ENCODE data around the gene TOB1.

DNA sequence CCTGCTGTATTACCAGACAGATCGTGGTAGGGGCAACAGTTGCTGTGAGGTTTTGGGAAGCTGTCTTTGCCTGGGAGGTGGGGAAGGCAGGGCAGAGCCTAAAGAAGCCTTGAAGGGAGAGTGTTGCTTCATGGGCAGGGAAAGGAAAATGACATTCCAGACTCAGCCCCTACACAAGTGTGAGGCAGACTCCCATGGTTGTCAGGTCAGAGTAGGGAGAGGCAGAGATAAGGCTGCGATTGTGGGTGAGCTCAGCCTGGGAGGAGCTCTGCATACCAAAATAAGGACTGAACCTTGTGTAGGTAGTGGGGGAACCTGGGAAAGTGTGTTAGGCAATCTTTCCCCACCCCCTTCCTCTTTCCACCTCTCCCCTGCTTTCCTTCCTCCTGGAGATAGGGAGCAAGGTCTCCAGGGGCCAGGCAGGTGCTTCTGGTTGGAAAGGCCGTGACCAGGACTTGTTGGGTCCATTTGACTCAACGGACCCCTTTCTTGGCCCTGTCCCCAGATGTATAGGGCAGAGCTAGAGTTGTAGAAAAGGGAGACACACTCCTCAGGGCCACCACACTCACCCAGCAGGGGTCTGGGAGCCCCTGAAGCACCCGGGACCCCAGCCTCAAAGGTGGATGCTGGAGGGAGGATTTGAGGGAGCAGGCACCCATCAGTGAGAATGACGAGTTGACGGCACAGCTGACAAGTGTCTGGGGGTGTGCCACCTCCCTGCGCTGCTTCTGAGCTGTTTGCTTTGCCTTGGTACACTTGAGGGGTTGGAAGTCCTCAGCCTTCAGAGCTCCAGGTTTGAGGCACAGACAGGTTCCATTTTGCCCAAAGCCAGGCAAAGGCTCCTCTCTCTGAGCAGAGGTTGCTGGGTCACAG lies 18.5 kb upstream of the TOB1 start:
- TF ChIP-seq, protein P1, sequence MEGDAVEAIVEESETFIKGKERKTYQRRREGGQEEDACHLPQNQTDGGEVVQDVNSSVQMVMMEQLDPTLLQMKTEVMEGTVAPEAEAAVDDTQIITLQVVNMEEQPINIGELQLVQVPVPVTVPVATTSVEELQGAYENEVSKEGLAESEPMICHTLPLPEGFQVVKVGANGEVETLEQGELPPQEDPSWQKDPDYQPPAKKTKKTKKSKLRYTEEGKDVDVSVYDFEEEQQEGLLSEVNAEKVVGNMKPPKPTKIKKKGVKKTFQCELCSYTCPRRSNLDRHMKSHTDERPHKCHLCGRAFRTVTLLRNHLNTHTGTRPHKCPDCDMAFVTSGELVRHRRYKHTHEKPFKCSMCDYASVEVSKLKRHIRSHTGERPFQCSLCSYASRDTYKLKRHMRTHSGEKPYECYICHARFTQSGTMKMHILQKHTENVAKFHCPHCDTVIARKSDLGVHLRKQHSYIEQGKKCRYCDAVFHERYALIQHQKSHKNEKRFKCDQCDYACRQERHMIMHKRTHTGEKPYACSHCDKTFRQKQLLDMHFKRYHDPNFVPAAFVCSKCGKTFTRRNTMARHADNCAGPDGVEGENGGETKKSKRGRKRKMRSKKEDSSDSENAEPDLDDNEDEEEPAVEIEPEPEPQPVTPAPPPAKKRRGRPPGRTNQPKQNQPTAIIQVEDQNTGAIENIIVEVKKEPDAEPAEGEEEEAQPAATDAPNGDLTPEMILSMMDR (IDR thresholded peaks at IDR 0.05) = no peak
- TF ChIP-seq POLR2A (IDR thresholded peaks at IDR 0.05) (no peak), POLR2AphosphoS5 (IDR thresholded peaks at IDR 0.05) (peak in 2 of 3 donors; percentile 79 to 84)

Measured in stomach (tissue), 4 donors.